HEK293 (cell line): Measurements from ENCODE around the gene JAML.

ENCODE experiments used
- CTCF ChIA-PET: fragments of 350-600 bp; formaldehyde crosslinking; extraction: SDS; loops from one replicate; lab custom pipeline; 2021; ENCODE audit warnings: antibody characterized with exemption; lab: Yijun Ruan, JAX
- POLR2A ChIA-PET: fragments of 300-600 bp; formaldehyde crosslinking; extraction: SDS; loops from one replicate; lab custom pipeline; 2020; ENCODE audit warnings: antibody characterized with exemption, inconsistent platforms; lab: Yijun Ruan, JAX
- H3K27ac ChIP-seq: fragments of 200-500 bp; sonication (Bioruptor generic); 2 replicates; pipeline ENCODE4 v1.5.1; 2014; ENCODE audit warnings: low read depth, low read length, control low read depth, inconsistent platforms; ENCODE audit errors: extremely low read depth
- H3K36me3 ChIP-seq, 2 experiments: fragments of 200-500 bp in 1 of 2; sonication (Bioruptor generic) in 1 of 2; 1 replicate in 1 of 2; 2 replicates in 1 of 2; pipeline ENCODE4 v1.5.1; 2014 to 2017; ENCODE audit warnings: inconsistent platforms in 2 of 2, low read length in 2 of 2; ENCODE audit not compliant: control insufficient read depth in 2 of 2, insufficient read depth in 1 of 2
- H3K4me1 ChIP-seq: fragments of 200-500 bp; sonication (Bioruptor generic); 2 replicates; pipeline ENCODE4 v1.5.1; 2014; ENCODE audit warnings: mild to moderate bottlenecking, low read length, inconsistent platforms; ENCODE audit not compliant: control insufficient read depth, insufficient read depth
- H3K4me3 ChIP-seq: 2 replicates; pipeline ENCODE4 v1.5.1; 2011; ENCODE audit warnings: low read depth, mild to moderate bottlenecking, control low read depth, low read length, moderate library complexity
- H3K9me3 ChIP-seq: fragments of 200-500 bp; sonication (Bioruptor generic); 2 replicates; pipeline ENCODE4 v1.5.1; 2014; ENCODE audit warnings: low read depth, low read length, inconsistent platforms; ENCODE audit not compliant: control insufficient read depth, insufficient read depth
- HIC1 ChIP-seq: fragments of 450-650 bp; formaldehyde crosslinking; IDR thresholded peaks from 2 replicates; pipeline ENCODE4 v1.5.1; 2016; ENCODE audit warnings: missing biosample characterization, missing genetic modification characterization
- ZBTB21 ChIP-seq: fragments of 450-650 bp; formaldehyde crosslinking; IDR thresholded peaks from 2 replicates; pipeline ENCODE4 v1.5.1; 2017; ENCODE audit warnings: missing biosample characterization, missing genetic modification characterization
- ZIC2 ChIP-seq: fragments of 450-650 bp; formaldehyde crosslinking; IDR thresholded peaks from 2 replicates; pipeline ENCODE4 v1.5.1; 2016; ENCODE audit warnings: missing biosample characterization, missing genetic modification characterization
- ZNF174 ChIP-seq: fragments of 450-650 bp; formaldehyde crosslinking; IDR thresholded peaks from 2 replicates; pipeline ENCODE4 v1.5.0; 2017; ENCODE audit warnings: missing biosample characterization, mild to moderate bottlenecking, missing genetic modification characterization
- ZNF221 ChIP-seq: fragments of 450-650 bp; formaldehyde crosslinking; IDR thresholded peaks from 2 replicates; pipeline ENCODE4 v1.5.1; 2017; ENCODE audit warnings: missing biosample characterization, missing genetic modification characterization, borderline replicate concordance
- ZNF366 ChIP-seq: fragments of 450-650 bp; formaldehyde crosslinking; conservative IDR thresholded peaks from 2 replicates; pipeline ENCODE4 v1.5.1; 2016; ENCODE audit warnings: missing biosample characterization, missing genetic modification characterization
- ZNF510 ChIP-seq: fragments of 450-650 bp; formaldehyde crosslinking; IDR thresholded peaks from 2 replicates; pipeline ENCODE4 v1.5.1; 2018; ENCODE audit warnings: mild to moderate bottlenecking, missing genetic modification characterization, missing biosample characterization; ENCODE audit not compliant: insufficient replicate concordance
- ZNF529 ChIP-seq: fragments of 450-650 bp; formaldehyde crosslinking; IDR thresholded peaks from 2 replicates; pipeline ENCODE4 v1.5.1; 2017; ENCODE audit warnings: missing genetic modification characterization, missing biosample characterization; ENCODE audit not compliant: insufficient replicate concordance
- ZNF555 ChIP-seq: fragments of 450-650 bp; formaldehyde crosslinking; conservative IDR thresholded peaks from 2 replicates; pipeline ENCODE4 v1.5.1; 2017; ENCODE audit warnings: missing biosample characterization, mild to moderate bottlenecking, missing genetic modification characterization, inconsistent platforms
- ZNF560 ChIP-seq: fragments of 450-650 bp; formaldehyde crosslinking; IDR thresholded peaks from 2 replicates; pipeline ENCODE4 v1.5.1; 2017; ENCODE audit warnings: missing biosample characterization, missing genetic modification characterization, borderline replicate concordance
- ZNF585B ChIP-seq: fragments of 450-650 bp; formaldehyde crosslinking; IDR thresholded peaks from 2 replicates; pipeline ENCODE4 v1.5.1; 2016; ENCODE audit warnings: missing biosample characterization, missing genetic modification characterization
- ZNF600 ChIP-seq: fragments of 450-650 bp; formaldehyde crosslinking; IDR thresholded peaks from 2 replicates; pipeline ENCODE4 v1.5.1; 2016; ENCODE audit warnings: missing biosample characterization, missing genetic modification characterization
- ZNF692 ChIP-seq: fragments of 450-650 bp; formaldehyde crosslinking; IDR thresholded peaks from 2 replicates; pipeline ENCODE4 v1.5.1; 2016; ENCODE audit warnings: missing biosample characterization, missing genetic modification characterization
- ZNF701 ChIP-seq: fragments of 450-650 bp; formaldehyde crosslinking; IDR thresholded peaks from 2 replicates; pipeline ENCODE4 v1.5.1; 2016; ENCODE audit warnings: missing biosample characterization, missing genetic modification characterization
- ZNF791 ChIP-seq: fragments of 450-650 bp; formaldehyde crosslinking; IDR thresholded peaks from 2 replicates; pipeline ENCODE4 v1.5.1; 2016; ENCODE audit warnings: missing biosample characterization, missing genetic modification characterization
- TF ChIP-seq, protein P1 (sequence below): fragments of 450-650 bp; formaldehyde crosslinking; IDR thresholded peaks from 2 replicates; pipeline ENCODE4 v1.5.1; 2016; ENCODE audit warnings: missing biosample characterization, missing genetic modification characterization
- TF ChIP-seq, protein P2 (sequence below): fragments of 450-650 bp; formaldehyde crosslinking; IDR thresholded peaks from 2 replicates; pipeline ENCODE4 v1.5.1; 2016; ENCODE audit warnings: missing biosample characterization, missing genetic modification characterization

Gene JAML

GRCh38 chr11:118216621-118217481 is 8.0 kb downstream of the JAML start:
- Histone ChIP-seq H3K4me3 (no peak overlapping the region), H3K36me3 (no peaks in the 10 kb centered on the region), H3K9me3 (no peaks in the 10 kb centered on the region), H3K4me1 (no peaks in the 10 kb centered on the region), H3K27ac (no peak overlapping the region)
- POLR2A ChIA-PET = no interaction called here
- CTCF ChIA-PET = interaction anchor here (0.6 to 4.7 kb wide), 3 partner anchors 13 to 285 kb away, joined by 3 to 30 read pairs (median 3); no protein-coding TSS in a partner anchor
- no peak for TF ChIP-seq ZNF585B (tag by site-specific recombination)
- TF ChIP-seq, protein P1, sequence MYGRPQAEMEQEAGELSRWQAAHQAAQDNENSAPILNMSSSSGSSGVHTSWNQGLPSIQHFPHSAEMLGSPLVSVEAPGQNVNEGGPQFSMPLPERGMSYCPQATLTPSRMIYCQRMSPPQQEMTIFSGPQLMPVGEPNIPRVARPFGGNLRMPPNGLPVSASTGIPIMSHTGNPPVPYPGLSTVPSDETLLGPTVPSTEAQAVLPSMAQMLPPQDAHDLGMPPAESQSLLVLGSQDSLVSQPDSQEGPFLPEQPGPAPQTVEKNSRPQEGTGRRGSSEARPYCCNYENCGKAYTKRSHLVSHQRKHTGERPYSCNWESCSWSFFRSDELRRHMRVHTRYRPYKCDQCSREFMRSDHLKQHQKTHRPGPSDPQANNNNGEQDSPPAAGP (tag by site-specific recombination) = no peak
- TF ChIP-seq ZIC2 (tag by site-specific recombination) = 0 out of 2 replicates have a peak, but pooled peaks have one; percentile 7

- CTCF ChIA-PET = interaction anchor here (4.7 kb wide), 1 partner anchor 17 kb away, joined by 30 read pairs; no protein-coding TSS in a partner anchor
- H3K4me3 ChIP-seq = no peak overlapping the region
- no peaks in the 10 kb centered on the region for H3K36me3 ChIP-seq
- TF ChIP-seq ZNF555 (tag by site-specific recombination) (no peak), ZNF174 (tag by site-specific recombination) (no peak), ZNF529 (no peak)
- TF ChIP-seq, protein P2, sequence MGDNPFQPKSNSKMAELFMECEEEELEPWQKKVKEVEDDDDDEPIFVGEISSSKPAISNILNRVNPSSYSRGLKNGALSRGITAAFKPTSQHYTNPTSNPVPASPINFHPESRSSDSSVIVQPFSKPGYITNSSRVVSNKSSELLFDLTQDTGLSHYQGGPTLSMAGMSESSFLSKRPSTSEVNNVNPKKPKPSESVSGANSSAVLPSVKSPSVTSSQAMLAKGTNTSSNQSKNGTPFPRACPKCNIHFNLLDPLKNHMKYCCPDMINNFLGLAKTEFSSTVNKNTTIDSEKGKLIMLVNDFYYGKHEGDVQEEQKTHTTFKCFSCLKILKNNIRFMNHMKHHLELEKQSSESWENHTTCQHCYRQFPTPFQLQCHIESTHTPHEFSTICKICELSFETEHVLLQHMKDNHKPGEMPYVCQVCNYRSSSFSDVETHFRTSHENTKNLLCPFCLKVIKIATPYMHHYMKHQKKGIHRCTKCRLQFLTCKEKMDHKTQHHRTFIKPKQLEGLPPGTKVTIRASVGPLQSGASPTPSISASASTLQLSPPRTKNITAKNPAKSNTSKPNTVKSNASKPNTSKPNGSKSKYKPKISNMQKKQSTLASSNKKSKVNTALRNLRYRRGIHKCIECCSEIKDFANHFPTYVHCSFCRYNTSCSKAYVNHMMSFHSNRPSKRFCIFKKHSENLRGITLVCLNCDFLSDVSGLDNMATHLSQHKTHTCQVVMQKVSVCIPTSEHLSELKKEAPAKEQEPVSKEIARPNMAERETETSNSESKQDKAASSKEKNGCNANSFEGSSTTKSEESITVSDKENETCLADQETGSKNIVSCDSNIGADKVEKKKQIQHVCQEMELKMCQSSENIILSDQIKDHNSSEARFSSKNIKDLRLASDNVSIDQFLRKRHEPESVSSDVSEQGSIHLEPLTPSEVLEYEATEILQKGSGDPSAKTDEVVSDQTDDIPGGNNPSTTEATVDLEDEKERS (tag by site-specific recombination) = no peak
- no peaks in the 10 kb centered on the region for H3K4me1 ChIP-seq
- H3K9me3 ChIP-seq = no peaks in the 10 kb centered on the region
- H3K27ac ChIP-seq = no peak overlapping the region
- POLR2A ChIA-PET = no interaction called here
Observed at GRCh38 chr11:118215765-118216164, 9.0 kb downstream of the JAML start.

- Histone ChIP-seq H3K4me1 (no peaks in the 10 kb centered on the region), H3K27ac (no peak overlapping the region), H3K4me3 (no peak overlapping the region), H3K9me3 (no peaks in the 10 kb centered on the region), H3K36me3 (no peaks in the 10 kb centered on the region)
- TF ChIP-seq ZNF529 (no peak), ZNF221 (tag by site-specific recombination) (no peak), ZNF366 (tag by site-specific recombination) (no peak), ZNF510 (no peak), ZNF701 (tag by site-specific recombination) (no peak), ZNF791 (tag by site-specific recombination) (no peak), ZNF560 (no peak), ZBTB21 (no peak), ZNF692 (tag by site-specific recombination) (no peak), ZIC2 (tag by site-specific recombination) (no peak), HIC1 (tag by site-specific recombination) (no peak), ZNF600 (tag by site-specific recombination) (no peak)
- ChIA-PET POLR2A (no interaction called here), CTCF (interaction anchor here (4.7 kb wide), 1 partner anchor 16 kb away, joined by 30 read pairs; no protein-coding TSS in a partner anchor)
Observed at GRCh38 chr11:118215262-118215661, 9.5 kb downstream of the JAML start.
